Stimulated activated CD4-positive, alpha-beta T cell treated with anti-CD3 and anti-CD28 coated beads, TNF-alpha, amount 100 ng/mL, for 24 hours (primary cell): ENCODE data around the gene CNST.
A peak's percentile ranks its signal among the peaks of the same experiment; 100 is the strongest.

Source experiments
- DNase-seq, 3 experiments: peaks; one replicate each; pipeline ENCODE4 v3.0.0-alpha.2; 2020; ENCODE audit warnings: low read depth in 3 of 3

CNST gene, protein sequence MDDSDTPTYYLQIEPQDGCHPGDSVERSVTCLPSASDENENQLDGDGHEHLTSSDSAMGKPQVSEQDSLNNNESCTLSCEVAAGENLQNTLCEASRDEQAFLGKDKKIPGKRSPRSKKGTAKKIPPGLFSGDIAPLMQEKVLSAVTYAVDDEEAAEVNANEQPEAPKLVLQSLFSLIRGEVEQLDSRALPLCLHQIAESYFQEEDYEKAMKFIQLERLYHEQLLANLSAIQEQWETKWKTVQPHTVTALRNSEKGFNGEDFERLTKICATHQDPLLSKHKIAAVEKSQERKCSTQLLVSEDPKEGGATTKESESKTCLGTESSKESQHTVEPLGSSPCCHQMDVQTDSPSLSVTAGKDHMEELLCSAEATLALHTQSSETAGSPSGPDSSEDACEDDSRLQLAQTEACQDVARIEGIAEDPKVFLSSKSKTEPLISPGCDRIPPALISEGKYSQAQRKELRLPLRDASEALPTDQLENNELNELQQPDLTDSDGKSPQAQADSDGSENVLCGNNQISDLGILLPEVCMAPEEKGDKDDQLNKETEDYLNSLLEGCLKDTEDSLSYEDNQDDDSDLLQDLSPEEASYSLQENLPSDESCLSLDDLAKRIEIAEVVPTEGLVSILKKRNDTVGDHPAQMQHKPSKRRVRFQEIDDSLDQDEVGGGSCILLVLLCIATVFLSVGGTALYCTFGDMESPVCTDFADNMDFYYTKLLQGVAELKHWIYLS

DNA sequence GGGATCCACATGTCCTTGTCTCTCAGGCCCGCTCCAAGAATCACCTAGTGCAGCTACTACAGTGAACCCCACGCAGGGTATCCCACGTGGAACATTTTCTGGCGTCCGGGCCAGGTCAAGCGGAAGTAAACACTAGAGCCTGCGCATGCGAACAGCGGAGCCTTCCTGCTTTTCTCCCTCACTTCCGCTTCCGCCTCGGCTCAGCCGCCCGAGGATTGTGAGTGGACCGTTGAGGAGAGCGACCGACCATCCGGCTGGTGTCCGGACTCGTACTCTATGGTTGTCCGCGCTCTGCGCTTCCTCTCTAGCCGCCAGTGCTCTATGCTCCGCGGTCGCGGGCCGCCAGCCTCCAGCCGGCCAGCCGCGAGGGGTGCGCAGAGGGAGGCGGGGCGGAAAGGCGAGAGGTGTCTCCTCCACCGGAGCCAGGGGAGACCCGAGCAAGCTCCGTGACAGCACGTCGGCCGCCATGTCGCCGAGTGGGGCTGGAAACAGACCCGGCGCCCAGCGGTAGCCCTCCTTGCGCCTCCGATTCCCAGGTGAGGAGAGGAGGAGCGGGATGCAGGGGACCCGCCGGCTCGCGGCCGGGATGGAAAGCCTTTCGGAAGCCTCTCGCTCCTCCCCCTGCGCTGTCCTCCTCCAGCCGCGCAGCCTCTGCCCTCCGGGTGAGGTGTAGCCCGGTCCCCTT lies at the start of gene CNST, which contains the start of gene TFB2M:
Gene CNST (plus strand): TSS at position 329 of the 685 bp plus-strand sequence. CDS start 25,107 bp downstream, outside the sequence.
Gene TFB2M (minus strand): TSS at position 134 of the 685 bp plus-strand sequence. CDS start 123 bp downstream, at position 11.
- DNase-seq = peak; percentile 87 to 94 (median 89)

- no peak for DNase-seq
Observed at GRCh38 chr1:246517391-246517790, 48.9 kb upstream of the CNST start.

- DNase-seq = no peak
Observed at GRCh38 chr1:246518456-246519205, 47.6 kb upstream of the CNST start.

DNA sequence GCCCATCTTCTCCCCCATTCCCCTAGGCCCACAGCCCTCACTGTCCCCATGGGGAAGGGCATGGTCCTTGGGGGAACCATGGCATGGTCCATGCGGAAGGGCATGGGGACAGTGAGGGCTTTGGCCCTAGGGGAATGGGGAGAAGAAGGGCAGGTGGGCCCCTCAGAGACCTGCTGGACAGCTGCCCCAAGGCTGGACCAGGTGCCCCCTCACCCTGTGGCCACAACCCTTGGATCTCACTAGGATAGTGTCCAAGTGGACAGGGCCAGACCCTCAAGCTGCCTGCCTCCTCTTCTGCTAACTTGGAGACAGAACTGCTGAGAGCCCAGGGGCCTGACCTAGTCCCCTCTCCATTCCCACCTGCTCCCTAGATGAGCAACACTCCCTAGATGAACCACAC lies 46.7 kb upstream of the CNST start:
- no peak for DNase-seq

DNA sequence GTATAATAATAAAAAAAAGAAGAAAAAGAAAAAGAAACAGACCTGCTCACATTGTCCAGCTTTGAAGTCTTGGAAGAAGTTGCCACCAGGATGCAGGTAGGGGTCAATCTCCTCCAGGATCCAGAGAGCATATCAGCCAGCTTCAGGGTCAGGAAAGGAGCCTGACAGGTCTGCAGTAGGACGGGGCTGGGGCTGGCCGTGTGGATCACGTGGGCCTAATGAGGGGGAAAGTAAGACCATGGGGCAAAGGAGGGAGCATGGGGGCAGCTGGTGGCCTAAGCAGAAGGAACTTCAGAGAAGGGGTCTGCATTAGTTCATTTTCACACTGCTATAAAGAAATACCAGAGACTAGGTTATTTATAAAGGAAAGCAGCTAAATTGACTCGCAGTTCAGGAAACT lies 39.9 kb upstream of the CNST start:
- DNase-seq = no peak

GRCh38 chr1:246526915-246527314 lies 39.3 kb upstream of the CNST start:
- DNase-seq = no peak

DNA sequence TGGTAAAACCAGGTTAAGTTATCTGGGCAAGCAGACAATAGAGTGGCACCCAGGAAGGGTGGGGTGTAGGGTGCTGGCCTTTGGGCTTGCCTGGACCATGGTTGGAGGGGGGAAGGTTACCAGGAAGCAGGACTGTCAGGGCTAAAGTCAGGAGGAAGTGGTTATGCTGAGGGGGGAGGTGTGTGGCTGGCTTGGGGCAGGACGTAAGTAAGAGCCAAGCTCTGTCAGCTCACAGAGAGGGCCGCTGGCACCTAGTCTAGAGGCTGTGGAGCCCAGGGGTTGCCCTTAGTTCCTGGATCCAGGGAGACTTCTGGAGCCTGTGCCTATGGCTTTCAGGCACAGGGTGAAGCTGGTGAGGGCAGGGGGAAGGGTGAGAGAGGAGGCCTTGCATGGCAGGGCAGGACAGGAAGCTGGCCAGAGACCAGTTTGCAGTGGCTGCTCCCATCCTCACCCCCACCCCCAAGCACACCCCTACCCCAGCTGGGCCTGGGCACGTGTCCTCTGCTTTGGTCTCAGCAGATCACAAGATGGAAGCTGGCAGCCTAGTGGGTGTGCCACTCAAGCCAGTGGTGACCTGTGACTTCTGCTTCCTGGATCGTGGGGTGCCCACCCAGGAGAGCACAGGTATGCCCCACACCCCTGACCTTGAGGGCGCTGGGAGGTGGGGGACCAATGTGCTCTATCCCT lies 38.7 kb upstream of the CNST start:
- DNase-seq = no peak

DNA sequence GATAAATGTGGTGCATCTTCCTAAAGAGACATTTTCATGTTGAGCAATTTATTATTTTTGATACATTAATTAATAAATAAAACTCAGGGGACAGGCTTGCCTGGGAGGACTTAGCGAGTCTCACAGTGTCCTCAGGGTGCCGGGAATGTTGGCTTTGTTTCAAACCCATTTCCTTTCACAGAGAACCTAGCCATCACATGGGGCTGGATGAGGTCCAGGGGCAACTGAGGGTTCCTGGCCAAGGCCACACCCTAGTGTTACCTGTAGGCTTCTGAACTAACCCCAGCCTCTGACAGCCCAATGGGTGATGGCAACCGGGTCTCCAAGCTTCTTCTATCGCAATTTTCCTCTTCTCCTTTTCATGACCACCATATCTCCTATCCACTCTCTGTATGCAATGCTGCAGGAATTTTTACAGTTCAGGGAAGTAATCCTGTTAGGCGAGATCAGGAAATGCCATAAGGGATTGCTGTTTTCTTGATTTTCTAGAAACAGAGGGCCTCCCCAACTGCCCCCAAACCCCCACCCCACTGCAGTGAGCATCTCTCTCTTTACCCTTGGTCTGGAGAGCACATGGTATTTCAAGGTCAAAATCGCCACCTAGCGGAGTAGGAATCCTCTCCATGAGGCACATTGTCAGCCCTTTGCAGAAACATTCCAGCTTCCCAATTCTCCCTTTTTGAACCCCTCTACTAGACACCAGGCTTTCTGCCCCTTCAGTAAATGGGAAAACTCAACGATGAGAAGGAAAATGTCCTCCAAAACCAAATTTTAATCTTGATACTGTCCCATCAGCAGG lies 37.1 kb upstream of the CNST start:
- no peak for DNase-seq

DNA sequence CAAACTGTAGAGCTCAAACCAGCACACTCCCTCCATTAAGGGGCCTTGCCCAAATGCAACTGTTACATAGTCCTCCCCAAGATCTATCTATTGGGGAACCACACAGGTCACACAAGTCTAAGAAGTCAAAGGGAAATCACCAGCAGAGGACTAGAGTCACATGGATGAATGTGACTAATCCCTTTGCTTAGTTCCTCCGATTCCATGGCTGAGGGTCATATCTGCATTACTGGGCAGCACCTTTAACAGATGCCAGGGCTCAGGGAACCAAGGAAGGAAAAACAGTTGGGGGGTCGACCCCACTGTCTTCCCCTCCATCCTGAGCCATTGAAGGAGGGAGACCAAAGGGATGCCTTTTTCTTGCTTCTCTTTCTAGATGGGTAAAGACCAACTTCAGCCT lies 35.8 kb upstream of the CNST start:
- no peak for DNase-seq

DNA sequence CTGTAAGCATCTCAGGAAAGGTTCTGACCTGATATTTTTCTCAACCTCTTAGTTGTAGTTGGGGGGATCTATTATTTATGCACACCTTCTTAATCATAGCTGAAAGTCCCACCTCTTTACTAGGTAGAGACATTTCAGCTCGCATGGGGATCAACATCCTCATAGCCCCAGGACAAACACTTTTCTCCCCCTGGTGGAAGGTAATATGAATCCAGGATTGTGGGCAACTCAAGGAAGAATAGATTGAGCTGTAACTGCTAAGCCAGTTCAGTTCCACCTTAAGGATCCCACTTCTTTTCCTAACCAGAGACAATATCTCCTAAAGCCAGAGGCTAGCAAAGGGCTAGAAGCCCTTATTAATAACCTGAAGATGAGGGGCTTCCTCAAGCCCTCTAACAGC lies 33.7 kb upstream of the CNST start:
- no peak for DNase-seq

DNA sequence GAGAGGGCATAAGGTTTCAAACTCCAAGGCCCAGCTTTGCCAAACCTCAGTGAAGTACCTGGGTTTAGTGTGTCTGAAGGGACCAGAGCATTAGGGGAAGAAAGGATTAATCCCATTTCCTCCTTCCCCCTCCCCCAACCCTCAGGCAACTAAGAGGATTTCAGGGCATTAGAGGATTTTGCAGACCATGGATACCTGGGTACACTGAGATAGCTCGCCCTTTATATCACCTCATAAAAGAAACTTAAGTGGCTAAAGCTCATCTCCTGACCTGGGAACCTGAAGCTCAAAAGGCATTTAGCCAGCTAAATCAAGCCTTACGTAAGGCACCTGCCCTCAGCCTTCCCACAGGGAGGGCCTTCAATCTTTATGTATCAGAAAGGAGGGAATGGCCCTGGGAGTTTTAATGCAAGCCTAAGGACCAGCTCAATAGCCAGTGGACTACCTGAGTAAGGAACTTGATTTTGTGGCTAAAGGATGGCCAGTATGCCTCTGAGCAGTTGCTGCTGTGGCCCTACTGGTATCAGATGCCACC lies 32.8 kb upstream of the CNST start:
- no peak for DNase-seq

DNA sequence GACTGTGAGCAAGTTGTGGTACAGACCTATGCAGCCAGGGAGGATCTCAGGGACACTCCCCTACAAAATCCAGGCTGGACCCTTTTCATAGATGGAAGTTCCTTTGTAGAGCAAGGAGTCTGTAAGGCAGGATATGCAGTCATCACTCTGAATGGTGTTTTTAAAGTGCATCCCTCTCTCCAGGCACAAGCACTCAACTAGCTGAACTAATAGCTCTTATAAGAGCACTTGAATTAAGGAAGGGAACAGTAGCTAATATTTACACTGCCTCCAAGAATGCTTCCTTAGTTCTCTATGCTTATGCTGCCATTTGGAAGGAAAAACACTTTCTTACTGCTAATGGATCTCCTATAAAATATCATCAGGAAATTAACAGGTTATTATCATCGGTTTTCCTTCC lies 32.1 kb upstream of the CNST start:
- DNase-seq = no peak

- DNase-seq = no peak
Observed at GRCh38 chr1:246537441-246537840, 28.8 kb upstream of the CNST start.

DNA sequence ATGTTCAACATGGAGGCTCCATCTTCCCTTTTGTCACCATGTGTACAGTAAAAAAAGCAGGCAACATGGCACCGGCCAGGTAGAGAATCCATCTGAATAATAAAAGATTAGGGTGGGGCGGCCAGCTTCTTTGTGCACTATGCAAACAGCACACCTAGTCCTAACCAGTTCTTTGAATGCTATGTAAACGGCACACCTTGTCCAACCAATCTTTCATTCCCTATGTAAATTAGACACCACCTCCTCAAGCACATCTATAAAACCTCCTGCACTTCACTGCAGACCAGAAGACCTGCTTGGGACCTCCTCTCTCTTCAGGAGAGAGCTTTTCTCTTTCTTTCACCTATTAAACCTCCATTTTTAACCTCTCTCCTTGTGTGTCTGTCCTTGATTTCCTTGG lies 28.4 kb upstream of the CNST start:
- DNase-seq = no peak

- no peak for DNase-seq
Observed at GRCh38 chr1:246540738-246541491, 25.3 kb upstream of the CNST start.

DNA sequence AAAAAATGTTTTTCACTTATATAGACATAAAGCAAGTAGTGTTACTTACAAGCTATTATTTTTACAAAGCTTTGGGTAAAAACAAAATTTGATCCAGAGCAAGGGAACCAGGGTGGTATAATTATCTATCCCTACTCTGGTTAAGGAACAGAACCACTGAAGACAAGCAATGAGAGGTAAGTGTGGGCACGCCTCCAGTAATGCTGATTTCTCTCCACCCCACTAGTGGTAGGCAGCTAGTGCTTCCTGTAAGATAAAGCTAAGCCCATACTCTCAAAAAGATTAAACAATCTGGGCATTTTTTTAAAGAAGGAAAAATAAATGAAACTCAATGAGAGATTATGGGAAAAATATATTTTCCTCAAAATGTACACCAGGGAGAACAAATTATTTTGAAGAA lies 22.3 kb upstream of the CNST start:
- DNase-seq = no peak

DNA sequence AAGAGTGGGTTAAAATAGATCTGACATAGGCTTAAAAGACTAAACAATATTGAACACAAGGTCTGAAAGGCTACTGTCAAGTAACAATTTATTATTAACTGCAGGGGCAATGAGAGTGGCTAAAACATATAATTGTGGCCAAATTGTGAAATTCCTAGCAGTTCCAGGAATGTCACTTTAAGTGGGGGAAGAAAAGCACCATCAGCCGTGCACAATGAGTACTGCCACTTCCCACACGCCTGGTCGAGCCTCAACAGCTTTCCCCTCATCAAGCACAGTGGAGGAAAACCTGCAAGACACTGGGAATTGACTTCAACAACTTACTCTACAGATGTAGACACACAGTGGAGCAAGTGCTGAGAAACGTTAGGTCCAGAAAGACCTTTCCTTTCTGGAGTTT lies 16.6 kb upstream of the CNST start:
- DNase-seq = no peak

DNA sequence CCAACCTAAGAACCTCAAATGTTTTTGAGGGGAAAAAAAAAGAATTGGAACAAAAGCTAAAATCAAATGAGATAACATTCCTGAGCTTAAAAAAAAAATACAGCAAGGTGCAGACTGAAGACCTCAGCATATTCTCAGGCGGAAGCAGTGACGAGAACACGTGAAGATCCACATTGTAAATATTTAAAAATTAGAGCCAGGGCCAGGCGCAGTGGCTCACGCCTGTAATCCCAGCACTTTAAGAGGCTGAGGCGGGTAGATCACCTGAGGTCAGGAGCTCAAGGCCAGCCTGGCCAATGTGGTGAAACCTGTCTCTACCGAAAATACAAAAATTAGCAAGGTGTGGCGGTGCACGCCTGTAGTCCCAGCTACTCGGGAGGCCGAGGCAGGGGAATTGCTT lies 15.9 kb upstream of the CNST start:
- no peak for DNase-seq

- DNase-seq = no peak
Observed at GRCh38 chr1:246552110-246552509, 14.1 kb upstream of the CNST start.
